ENCODE measurements around the gene EMC10. TPM values are rescaled to one million over a fixed set of nuclear protein-coding genes. Genes with fewer than 3 reads are reported as not detected.

Gene EMC10
- polyA plus RNA-seq, 1 of the 3 experiments (the other 2 are of a cell fraction): 218 TPM

DNA sequence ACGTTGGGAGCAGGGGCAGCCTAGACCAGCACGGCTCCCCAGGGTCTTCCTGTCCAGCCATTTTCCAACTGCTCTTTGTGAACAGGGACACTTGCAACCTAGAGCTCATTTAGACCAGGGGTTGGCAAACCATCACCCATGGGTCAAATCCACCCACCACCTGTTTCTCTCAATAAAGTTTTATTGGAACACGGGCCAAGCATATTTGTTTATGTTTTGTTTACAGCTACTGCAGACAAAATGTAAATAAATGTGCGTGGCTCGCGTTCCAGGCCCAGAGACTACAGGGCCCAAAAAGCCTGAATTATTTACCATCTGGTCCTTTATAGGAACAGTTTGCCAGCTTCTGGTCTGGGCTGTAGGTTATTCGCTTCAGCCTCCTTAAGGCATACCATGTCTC, 13.3 kb upstream of the EMC10 start:
- Histone ChIP-seq H3K4me2 (no peak overlapping the region), H3K27ac (ENCODE audit: low read depth in 2 of 2, low read length in 1 of 2) (no peak overlapping the region), H3K4me3 (ENCODE audit: low read depth in 2 of 2, low read length in 1 of 2) (no peak overlapping the region), H3K9ac (no peak overlapping the region), H3K4me1 (ENCODE audit: control insufficient read depth in 1 of 2, insufficient read depth in 2 of 2, low read depth in 1 of 2, low read length in 1 of 2) (peaks cover 0 to 4% of the 10 kb centered on the region in 2 experiments; a peak in 1 of 4 replicates), H3K9me2 (no peaks in the 10 kb centered on the region), H3K36me3 (replicated peaks in 1 of 2; ENCODE audit: control insufficient read depth in 1 of 2, insufficient read depth in 2 of 2, low read length in 1 of 2) (no peaks in the 10 kb centered on the region), H3K9me3 (no peaks in the 10 kb centered on the region), H4K20me1 (ENCODE audit: insufficient read depth) (no peaks in the 10 kb centered on the region), H2AFZ (ENCODE audit: low read depth) (no peak overlapping the region), H3F3A (replicated peaks; ENCODE audit: insufficient read depth) (no peaks in the 10 kb centered on the region), H3K27me3 (ENCODE audit: insufficient read depth) (peaks cover under 1% of the 10 kb centered on the region; the same call in 1 of the 2 replicates), H3K79me2 (ENCODE audit: insufficient read depth) (no peaks in the 10 kb centered on the region)
- POLR2A ChIA-PET: no interaction called here
- CTCF ChIA-PET: interaction anchor here (0.8 to 8.3 kb wide), 9 partner anchors 43 to 105 kb away, joined by 3 to 80 read pairs (median 4); partner anchors contain the start of gene POLD1
- TF ChIP-seq MEF2A (IDR thresholded peaks at IDR 0.05; ENCODE audit: borderline replicate concordance, low read depth): no peak
- no peak for TF ChIP-seq SMC3 (IDR thresholded peaks at IDR 0.05; ENCODE audit: low read depth, low read length)
- TF ChIP-seq FOXJ3 (CRISPR knock-in tag; IDR thresholded peaks at IDR 0.05): no peak
- TF ChIP-seq, protein P1, sequence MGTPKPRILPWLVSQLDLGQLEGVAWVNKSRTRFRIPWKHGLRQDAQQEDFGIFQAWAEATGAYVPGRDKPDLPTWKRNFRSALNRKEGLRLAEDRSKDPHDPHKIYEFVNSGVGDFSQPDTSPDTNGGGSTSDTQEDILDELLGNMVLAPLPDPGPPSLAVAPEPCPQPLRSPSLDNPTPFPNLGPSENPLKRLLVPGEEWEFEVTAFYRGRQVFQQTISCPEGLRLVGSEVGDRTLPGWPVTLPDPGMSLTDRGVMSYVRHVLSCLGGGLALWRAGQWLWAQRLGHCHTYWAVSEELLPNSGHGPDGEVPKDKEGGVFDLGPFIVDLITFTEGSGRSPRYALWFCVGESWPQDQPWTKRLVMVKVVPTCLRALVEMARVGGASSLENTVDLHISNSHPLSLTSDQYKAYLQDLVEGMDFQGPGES (IDR thresholded peaks at IDR 0.05; ENCODE audit: low read depth, low read length): no peak
- no peak for TF ChIP-seq GATA2 (CRISPR knock-in tag; IDR thresholded peaks at IDR 0.05)
- TF ChIP-seq, protein P2, sequence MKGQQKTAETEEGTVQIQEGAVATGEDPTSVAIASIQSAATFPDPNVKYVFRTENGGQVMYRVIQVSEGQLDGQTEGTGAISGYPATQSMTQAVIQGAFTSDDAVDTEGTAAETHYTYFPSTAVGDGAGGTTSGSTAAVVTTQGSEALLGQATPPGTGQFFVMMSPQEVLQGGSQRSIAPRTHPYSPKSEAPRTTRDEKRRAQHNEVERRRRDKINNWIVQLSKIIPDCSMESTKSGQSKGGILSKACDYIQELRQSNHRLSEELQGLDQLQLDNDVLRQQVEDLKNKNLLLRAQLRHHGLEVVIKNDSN (IDR thresholded peaks at IDR 0.05; ENCODE audit: borderline replicate concordance, low read depth): no peak
- TF ChIP-seq MXI1 (IDR thresholded peaks at IDR 0.05; ENCODE audit: low read depth, low read length): no peak
- TF ChIP-seq TEAD4 (IDR thresholded peaks at IDR 0.05; ENCODE audit: borderline replicate concordance, insufficient read depth): no peak
- no peak for TF ChIP-seq EZH2phosphoT487 (IDR thresholded peaks at IDR 0.05; ENCODE audit: borderline replicate concordance, low read depth)
- no peak for TF ChIP-seq NRF1 (IDR thresholded peaks at IDR 0.05; ENCODE audit: low read depth, low read length)
- TF ChIP-seq FOSL2 (IDR thresholded peaks at IDR 0.05; ENCODE audit: borderline replicate concordance, low read depth): no peak
- no peak for TF ChIP-seq ELF1 (IDR thresholded peaks at IDR 0.05)
- no peak for TF ChIP-seq YY1 (IDR thresholded peaks at IDR 0.05; ENCODE audit: low read depth)
- no peak for TF ChIP-seq JUND (IDR thresholded peaks at IDR 0.05)
- 75% methylated on average over 7 of the region's 7 CpGs for WGBS (ENCODE audit: low lambda C conversion rate)
- DNase-seq: no peak

DNA sequence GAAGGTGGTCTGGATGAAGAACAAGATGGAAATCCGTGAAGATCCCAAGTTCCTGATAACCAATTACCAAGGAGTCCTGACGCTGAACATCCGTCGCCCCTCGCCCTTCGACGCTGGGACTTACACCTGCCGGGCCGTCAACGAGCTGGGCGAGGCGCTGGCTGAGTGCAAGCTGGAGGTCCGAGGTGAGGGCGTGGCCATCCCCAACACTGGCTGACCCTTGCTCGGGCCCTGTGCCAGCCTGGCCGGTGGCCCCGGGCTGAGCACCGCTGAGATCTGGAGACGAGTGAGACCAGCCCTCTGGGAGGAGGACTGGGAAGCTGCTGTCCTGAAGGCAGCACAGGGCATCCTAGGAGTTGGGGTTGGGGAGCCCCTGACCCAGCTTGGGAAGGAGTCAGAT, 12.0 kb upstream of the EMC10 start:
- 65% methylated on average over 18 of the region's 19 CpGs for WGBS (ENCODE audit: low lambda C conversion rate)
- TF ChIP-seq POLR2AphosphoS5 (IDR thresholded peaks at IDR 0.05; ENCODE audit: low read depth, low read length) (no peak), TAF1 (IDR thresholded peaks at IDR 0.05; ENCODE audit: borderline replicate concordance, low read depth, low read length) (no peak), NFIC (IDR thresholded peaks at IDR 0.05; ENCODE audit: borderline replicate concordance) (no peak), MEF2A (IDR thresholded peaks at IDR 0.05; ENCODE audit: borderline replicate concordance, low read depth) (no peak)
- no peak for DNase-seq
- Histone ChIP-seq H3K27ac (ENCODE audit: low read depth in 2 of 2, low read length in 1 of 2) (no peak overlapping the region), H3K4me1 (ENCODE audit: control insufficient read depth in 1 of 2, insufficient read depth in 2 of 2, low read depth in 1 of 2, low read length in 1 of 2) (peaks cover 0 to 4% of the 10 kb centered on the region in 2 experiments; a peak in 1 of 4 replicates), H3K36me3 (replicated peaks in 1 of 2; ENCODE audit: control insufficient read depth in 1 of 2, insufficient read depth in 2 of 2, low read length in 1 of 2) (no peaks in the 10 kb centered on the region), H2AFZ (ENCODE audit: low read depth) (no peak overlapping the region), H3K9ac (no peak overlapping the region), H3K9me2 (no peaks in the 10 kb centered on the region), H3K79me2 (ENCODE audit: insufficient read depth) (no peaks in the 10 kb centered on the region), H4K20me1 (ENCODE audit: insufficient read depth) (no peaks in the 10 kb centered on the region), H3K27me3 (ENCODE audit: insufficient read depth) (no peaks in the 10 kb centered on the region), H3K4me2 (no peak overlapping the region), H3F3A (replicated peaks; ENCODE audit: insufficient read depth) (no peaks in the 10 kb centered on the region), H3K4me3 (ENCODE audit: low read depth in 2 of 2, low read length in 1 of 2) (no peak overlapping the region), H3K9me3 (no peaks in the 10 kb centered on the region)
- POLR2A ChIA-PET: no interaction called here
- CTCF ChIA-PET: interaction anchor here (2.4 to 8.3 kb wide), 2 partner anchors 97 to 107 kb away, joined by 10 to 80 read pairs; no protein-coding TSS in a partner anchor

Measured in SK-N-SH (cell line).